NOMO-1 (cell line): ENCODE data around the gene IFITM5.
"Not testable (repeated sequence)": the region's sequence is repeated elsewhere in the genome, so short reads cannot be mapped to it uniquely, and the experiment has no call there.

Experiments used
- DNase-seq, 2 experiments: peaks; one replicate each; lab custom pipeline; 2025; ENCODE audit not compliant: unreplicated experiment in 2 of 2; lab: John Stamatoyannopoulos, UW

IFITM5 gene

GRCh38 chr11:313304-313786 lies 14.0 kb upstream of the IFITM5 start:
- DNase-seq = no peak

DNA sequence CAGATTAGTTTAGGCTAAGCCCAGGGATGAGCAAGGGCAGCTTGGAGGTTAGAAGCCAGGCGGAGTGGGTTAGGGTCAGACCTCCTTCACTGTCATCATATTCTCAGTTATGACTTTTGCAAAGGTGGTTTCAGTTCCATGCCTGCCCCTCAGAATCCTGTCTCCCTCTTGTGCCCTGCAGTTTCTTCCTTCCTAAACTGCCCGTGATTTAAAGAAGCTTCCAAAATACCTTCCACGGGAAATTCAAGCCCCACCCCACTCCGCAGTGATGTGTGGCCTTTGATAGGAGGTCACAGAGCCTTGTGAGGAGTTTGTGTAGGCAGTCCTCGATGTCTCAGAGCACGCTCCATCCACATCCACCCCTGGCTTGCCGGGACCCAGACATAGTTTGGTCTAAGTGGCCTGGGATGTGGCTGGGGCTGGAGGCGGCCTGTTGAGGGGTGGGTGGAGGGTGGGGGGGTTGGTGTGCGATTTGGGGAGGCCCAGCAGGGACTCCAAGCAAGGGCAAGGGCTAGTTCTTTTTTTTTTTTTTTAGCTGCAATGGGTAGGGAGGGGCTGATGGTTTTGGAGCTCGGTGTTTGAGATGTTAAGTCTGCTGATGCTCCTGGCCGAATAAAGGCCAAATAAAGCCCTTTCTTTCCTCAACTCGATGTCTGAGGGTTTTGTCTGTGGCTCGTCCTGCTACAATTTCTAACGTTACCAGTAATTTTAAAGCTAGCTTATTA lies 12.9 kb upstream of the IFITM5 start:
- DNase-seq = no peak

GRCh38 chr11:311013-311748 lies 11.9 kb upstream of the IFITM5 start:
- DNase-seq = not testable (repeated sequence)

DNA sequence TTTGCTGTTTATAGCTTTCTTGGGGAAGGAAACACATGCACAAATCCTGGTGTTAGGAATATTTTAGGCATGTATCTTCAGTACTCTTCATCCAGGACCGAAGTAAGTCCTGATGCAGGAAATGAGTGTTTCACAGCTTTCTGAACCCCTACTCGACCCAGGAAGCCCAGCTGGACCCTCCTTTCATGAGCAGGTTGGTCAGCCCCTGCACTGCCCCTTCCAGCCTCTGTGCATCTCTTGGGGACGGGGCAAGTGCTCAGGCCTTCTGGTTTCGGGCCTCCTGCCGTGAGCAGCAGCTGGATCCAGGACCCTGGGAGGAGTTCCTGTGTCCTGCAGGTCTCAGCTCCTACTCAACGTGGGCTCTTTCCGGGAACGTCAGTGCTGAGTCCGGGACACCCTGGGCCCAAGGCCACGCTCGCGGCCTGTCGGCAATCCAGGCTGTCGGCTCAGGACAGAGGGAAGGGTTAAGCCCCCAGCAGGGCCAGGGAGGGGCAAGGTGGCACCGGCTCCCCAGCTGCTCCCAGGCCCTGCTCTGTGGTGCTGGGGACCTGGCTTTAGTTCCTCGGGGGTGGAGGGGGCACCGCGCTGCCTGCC lies 10.8 kb upstream of the IFITM5 start:
- not testable (repeated sequence) for DNase-seq

- DNase-seq = not testable (repeated sequence)
Measured at GRCh38 chr11:308740-309665, 9.7 kb upstream of the IFITM5 start.

DNA sequence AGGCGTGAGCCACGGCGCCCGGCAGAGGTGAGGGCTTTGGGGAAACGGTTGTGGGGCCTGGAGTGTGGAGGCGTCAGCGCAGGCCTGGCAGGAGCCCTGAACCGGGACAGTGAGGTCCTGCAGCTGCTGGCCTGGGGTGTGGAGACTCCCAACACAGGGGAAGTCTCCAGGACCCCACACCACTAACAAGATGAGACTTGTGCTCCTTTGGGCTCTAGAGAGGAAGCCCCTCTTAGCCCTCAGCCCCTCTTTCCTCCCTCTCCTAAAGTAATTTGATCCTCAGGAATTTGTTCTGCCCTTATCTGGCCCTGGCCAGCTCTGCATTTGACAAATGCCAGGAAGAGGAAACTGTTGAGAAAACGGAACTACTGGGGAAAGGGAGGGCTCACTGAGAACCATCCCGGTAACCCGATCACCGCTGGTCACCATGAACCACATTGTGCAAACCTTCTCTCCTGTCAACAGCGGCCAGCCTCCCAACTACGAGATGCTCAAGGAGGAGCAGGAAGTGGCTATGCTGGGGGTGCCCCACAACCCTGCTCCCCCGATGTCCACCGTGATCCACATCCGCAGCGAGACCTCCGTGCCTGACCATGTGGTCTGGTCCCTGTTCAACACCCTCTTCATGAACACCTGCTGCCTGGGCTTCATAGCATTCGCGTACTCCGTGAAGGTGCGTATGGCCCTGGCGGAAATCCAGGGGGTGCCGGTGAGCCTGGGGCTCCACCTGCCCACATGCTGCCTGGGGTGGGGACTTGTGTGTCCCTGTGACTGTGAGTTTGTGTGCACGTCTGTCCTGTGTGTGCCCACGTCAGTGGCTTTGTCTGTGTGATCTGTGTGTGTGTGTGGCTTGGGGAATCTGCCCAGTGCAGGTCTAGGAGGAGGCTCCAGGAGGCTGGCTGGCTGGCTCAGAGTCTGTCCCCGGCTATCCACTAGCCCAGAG lies 8.7 kb upstream of the IFITM5 start, which contains the start of gene IFITM2:
Gene IFITM2, plus strand, starts transcription at position 51 of the 943 bp plus-strand sequence. Its CDS starts 377 bp downstream, at position 428.
- peak; percentile 76 to 79 for DNase-seq

DNA sequence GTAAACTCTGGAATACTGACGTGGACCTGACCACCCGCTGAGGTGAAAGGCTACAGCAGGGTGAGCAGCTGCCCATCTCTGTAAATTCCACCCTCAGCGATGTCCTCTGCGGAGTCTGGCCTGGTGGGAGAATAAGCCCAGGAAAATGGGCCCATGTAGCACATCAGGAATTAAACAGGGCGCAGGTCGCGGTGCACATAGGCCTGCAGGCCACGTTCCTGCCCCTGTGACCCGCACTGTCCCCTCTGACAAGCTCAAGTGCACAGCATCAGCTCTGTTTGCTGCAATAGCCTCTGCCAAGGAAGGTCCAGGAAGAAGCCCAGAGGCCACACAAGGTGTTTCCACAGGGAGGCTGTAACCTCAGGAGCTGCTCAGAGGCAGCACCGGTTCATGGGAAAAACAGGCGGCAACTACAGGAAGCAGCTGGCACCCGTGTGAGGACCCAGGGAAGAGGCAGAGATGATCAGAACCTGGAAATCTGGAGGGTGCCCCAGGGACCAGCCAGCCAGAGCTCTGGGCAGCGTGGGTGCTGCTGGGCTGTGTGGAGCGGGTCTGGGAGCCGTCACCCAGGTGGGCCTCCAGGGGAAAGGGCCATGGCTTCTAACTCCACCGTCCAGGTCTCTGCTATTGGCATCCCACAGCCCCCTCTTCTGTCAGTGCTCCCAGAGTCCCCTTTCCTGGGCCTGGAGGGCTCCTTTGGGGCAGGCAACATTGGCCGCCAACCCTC lies 7.5 kb upstream of the IFITM5 start:
- no peak for DNase-seq

DNA sequence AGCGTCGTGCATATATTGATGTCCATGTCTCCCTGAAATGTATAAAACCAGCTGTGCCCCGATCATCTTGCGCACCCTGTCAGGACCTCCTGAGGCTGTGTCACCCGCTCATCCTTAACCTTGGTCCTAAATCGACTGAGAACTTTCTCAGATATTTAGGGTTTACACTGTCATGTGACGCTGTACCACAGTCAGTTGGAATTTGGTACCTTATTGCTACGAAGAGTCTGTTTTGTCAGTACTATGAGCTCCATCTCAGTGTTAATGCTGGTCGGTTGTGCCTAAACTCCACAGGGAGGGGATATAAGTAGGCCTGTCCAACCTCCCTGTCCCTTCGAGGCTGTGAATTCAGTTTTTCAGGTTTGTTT lies 6.5 kb upstream of the IFITM5 start:
- no peak for DNase-seq

- peak in 1 of 2 experiments; percentile 50 for DNase-seq
Measured at GRCh38 chr11:304915-305843, 5.9 kb upstream of the IFITM5 start.

DNA sequence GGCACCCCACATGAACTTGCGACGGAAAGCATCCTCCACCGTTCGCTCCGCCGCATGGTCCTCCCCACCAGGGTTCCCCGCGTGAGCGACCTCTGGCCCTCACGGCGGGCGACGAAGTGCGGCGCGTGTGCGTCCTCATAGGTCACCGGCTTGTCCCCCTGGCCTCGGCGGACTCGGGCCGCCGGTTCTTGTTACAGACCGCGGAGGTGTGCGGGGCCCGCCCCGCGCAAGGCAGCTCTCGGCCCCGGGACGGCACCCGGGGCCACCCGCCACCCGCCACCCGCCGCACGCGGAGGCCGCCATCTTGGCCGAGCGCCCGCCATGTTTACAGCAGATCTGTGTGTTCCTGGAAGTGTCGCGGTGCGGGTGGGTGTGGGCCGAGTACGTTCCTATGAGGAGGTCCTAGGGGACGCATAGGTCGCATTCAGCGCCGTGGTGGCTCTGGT lies 4.8 kb upstream of the IFITM5 start:
- no peak for DNase-seq

- DNase-seq = no peak
Measured at GRCh38 chr11:303363-303762, 4.0 kb upstream of the IFITM5 start.

DNA sequence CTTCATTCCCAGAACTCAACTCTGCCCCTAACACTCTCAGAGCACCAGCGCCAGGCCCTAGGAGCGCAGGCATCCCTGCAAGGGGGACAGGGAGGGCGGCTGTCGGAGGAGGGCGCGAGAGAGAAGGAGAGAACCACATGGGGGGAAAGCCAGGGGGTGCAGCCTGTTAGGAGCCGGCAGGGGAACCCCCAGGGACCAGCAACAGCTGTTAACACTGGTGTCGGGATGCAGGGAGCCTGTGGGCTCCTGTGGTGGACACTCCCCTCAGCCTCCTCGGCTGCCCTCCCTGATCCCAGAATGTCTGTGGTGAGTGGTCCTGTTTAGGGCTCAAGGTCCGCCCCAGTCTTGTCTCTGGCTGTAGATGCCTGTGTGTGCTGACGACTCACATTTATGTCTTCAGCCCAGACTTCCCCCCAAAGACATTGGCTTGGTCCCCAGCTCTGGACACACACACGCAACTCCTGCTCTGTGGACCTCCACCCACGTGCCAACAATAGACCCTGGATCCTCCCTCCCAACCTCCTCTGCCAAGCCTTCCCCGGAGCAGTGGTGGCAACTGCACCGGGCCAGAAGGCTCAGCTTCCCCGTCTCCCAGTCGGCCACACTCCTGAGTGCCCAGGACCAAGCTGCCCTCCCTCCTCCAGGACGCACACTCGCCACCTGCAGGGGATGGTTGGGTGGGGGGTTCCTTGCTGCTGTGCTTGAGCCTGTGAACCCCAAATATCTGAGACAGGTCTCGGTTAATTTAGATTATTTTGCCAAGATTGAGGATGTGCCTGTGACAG lies 817 bp upstream of the IFITM5 start:
- no peak for DNase-seq

DNA sequence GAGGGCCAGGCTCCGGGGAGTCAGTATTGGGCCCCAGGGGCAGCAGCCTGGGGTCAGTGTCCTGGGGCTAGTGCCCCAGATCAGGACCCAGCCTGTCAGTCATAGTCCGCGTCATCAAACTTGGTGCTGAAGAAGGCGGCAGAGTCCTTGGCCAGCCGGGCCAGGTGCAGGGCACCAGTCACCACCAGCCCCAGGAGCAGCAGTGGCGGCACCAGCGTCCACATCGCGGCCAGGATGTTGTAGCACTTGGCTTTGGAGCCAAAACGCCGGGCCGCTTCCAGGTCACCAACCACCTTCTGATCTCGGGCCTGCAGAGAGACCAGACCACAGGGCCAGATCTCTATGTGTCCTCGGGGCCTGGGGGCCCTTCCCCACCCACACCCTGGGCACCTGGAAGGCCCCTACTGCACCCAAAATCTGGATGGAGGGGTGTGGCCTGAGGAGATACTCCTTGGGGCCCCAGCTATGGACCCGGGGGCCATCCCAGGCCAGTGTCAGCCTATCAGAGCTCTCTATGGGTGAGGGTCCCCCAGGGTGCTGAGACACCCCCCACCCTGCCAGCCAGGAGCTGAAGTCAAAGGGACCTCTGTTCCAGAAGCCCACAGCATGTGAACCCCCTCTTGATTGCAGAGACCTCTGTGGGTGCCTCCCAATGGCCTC lies 790 bp downstream of the IFITM5 start:
- no peak for DNase-seq

- DNase-seq = no peak
Measured at GRCh38 chr11:297586-298405, 1.5 kb downstream of the IFITM5 start.

- no peak for DNase-seq
Measured at GRCh38 chr11:297051-297585, 2.2 kb downstream of the IFITM5 start.
